ENCODE data around the gene PSMB7.

PSMB7 gene

DNA sequence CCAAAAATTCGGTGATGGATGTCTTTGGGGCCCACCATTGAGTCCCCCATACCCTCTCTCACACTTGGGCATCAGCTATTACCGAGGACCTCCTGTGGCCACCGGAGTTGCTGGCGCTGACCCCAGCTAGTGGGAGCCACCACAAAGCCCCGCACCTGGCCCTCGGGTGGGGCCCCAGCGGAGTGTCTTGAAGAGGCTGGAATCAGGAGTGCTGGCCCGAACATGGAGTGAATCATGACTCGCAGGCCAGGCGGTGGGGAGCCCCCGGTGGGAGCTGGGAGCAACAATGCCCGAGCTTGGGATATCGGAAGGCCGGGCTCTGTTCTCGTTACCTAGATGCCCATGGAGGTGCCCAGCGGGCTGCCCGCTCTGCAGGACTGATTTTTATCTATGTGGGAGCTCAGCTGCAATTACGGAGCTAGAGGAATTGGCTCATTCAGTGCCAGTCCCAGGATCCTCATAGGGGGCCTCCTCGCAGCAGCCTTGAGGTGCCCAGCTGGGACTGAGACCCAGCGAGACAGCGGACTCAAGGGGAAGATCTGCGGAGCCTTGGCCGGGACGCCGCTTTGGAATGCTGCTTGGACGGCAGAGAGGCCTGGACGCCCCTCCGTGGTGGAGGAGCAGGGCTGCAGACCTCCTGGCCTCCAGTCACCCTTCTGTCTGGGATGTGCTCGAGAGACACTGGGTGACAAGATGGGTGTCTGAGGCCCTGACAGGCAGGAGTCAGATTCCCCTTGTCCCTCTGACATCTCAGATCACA, 70.8 kb downstream of the PSMB7 start:
- TF ChIP-seq EZH2phosphoT487 (conservative IDR thresholded peaks at IDR 0.05; ENCODE audit: low read length) = no peak
- TF ChIP-seq, protein P1, sequence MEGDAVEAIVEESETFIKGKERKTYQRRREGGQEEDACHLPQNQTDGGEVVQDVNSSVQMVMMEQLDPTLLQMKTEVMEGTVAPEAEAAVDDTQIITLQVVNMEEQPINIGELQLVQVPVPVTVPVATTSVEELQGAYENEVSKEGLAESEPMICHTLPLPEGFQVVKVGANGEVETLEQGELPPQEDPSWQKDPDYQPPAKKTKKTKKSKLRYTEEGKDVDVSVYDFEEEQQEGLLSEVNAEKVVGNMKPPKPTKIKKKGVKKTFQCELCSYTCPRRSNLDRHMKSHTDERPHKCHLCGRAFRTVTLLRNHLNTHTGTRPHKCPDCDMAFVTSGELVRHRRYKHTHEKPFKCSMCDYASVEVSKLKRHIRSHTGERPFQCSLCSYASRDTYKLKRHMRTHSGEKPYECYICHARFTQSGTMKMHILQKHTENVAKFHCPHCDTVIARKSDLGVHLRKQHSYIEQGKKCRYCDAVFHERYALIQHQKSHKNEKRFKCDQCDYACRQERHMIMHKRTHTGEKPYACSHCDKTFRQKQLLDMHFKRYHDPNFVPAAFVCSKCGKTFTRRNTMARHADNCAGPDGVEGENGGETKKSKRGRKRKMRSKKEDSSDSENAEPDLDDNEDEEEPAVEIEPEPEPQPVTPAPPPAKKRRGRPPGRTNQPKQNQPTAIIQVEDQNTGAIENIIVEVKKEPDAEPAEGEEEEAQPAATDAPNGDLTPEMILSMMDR (IDR thresholded peaks at IDR 0.05; ENCODE audit: insufficient read depth, low read length, poor library complexity, severe bottlenecking) = no peak
- Histone ChIP-seq H4K20me1 (ENCODE audit: low read depth, low read length) (no peaks in the 10 kb centered on the region), H3K79me2 (ENCODE audit: insufficient read depth, low read length) (no peaks in the 10 kb centered on the region), H2AFZ (ENCODE audit: low read depth, low read length, severe bottlenecking) (no peak overlapping the region), H3K4me2 (ENCODE audit: low read depth, low read length, poor library complexity, severe bottlenecking) (no peak overlapping the region), H3K9ac (ENCODE audit: low read length) (no peak overlapping the region), H3K9me3 (ENCODE audit: insufficient read depth, low read length) (no peaks in the 10 kb centered on the region), H3F3A (ENCODE audit: insufficient read depth) (0 out of 2 replicates have a peak, but pooled peaks cover 7% of the 10 kb centered on the region), H3K36me3 (ENCODE audit: low read length) (peaks cover 16% of the 10 kb centered on the region; the same call in 1 of the 2 replicates), H3K27ac (ENCODE audit: low read depth, low read length) (no peak overlapping the region), H3K4me3 (ENCODE audit: insufficient read depth, low read length, poor library complexity, severe bottlenecking) (no peak overlapping the region), H3K27me3 (ENCODE audit: low read length) (no peaks in the 10 kb centered on the region), H3K9me2 (replicated peaks; ENCODE audit: insufficient read depth, low read length) (no peaks in the 10 kb centered on the region)

DNA sequence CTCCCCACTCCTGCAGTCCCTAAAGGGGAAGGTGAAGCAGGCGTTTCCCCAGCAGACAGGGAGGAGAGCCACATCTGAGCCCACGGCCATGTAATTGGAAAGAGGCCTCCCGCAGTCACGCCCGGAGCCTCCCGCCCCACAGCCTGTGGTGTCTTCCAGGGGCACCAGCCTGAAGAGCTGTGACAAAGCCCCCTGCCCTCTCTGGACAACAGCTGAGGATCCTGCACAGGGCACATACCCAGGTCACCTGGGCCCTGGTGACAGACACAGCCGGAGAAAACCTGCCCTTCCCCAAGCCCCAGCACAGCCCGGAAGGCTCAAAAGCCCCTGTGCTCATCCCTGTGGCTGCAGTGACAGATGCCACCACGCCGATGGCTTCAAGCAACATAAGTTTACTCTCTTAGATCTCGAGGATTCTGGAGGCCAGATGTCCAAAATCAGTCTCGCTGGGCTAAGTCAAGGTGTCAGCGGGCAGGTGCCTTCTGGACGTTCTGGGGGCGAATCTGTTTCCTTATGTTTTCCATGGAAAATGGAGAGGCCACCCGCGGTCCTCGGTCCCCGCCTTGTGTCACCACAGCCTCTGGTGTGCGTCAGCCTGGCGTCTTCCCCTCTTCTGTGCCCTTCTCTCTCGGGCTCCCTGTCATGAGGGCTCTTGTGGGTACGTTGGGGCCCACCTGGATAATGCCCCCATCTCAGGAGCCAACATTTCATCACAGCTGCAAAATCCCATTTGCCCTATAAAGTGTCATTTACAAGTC, 71.5 kb downstream of the PSMB7 start:
- Histone ChIP-seq H2AFZ (ENCODE audit: low read depth, low read length, severe bottlenecking) (no peak overlapping the region), H3K9ac (ENCODE audit: low read length) (no peak overlapping the region), H4K20me1 (ENCODE audit: low read depth, low read length) (no peaks in the 10 kb centered on the region), H3K36me3 (ENCODE audit: low read length) (peaks cover 11% of the 10 kb centered on the region; the same call in 1 of the 2 replicates), H3K9me2 (replicated peaks; ENCODE audit: insufficient read depth, low read length) (no peaks in the 10 kb centered on the region), H3K79me2 (ENCODE audit: insufficient read depth, low read length) (no peaks in the 10 kb centered on the region), H3F3A (ENCODE audit: insufficient read depth) (0 out of 2 replicates have a peak, but pooled peaks cover under 1% of the 10 kb centered on the region), H3K4me2 (ENCODE audit: low read depth, low read length, poor library complexity, severe bottlenecking) (no peak overlapping the region), H3K9me3 (ENCODE audit: insufficient read depth, low read length) (no peaks in the 10 kb centered on the region), H3K27me3 (ENCODE audit: low read length) (no peaks in the 10 kb centered on the region), H3K27ac (ENCODE audit: low read depth, low read length) (no peak overlapping the region), H3K4me3 (ENCODE audit: insufficient read depth, low read length, poor library complexity, severe bottlenecking) (no peak overlapping the region)
- TF ChIP-seq EZH2phosphoT487 (conservative IDR thresholded peaks at IDR 0.05; ENCODE audit: low read length) = no peak
- TF ChIP-seq, protein P1 (IDR thresholded peaks at IDR 0.05; ENCODE audit: insufficient read depth, low read length, poor library complexity, severe bottlenecking) = no peak

DNA sequence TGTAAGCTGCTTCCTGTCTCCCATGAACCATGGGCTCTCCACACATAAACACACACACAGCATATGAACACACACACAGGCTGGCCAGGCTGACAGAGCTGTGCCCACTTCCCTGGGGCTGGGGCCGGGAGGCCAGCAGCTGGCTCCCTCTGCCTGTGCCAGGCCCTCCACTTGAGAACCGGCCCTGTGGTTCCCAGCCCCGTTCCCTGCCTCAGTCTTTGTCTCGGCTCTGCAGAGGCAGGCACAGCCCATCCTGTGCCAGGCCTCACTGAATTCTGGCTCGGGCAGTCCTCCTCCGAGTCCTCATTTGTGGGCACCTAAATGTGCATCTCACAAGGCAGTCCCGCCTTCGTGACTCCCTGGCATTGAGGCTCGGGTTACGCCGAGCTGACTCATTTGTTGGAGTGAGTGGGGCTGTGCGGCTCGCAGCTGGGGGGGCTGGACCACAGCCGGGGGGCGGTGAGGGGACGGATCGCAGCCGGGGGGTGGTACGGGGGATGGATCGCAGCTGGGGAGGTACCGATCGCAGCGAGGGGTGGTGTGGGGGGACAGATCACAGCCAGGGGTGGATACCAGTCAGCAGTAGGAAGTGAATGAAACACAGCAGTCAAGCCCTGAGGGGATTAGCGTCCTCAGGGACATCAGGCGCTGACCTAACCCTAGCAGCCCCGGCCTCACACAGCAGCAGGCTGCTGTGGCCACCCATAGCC, 72.3 kb downstream of the PSMB7 start:
- no peaks in the 10 kb centered on the region for H3K9me2 ChIP-seq (replicated peaks; ENCODE audit: insufficient read depth, low read length)
- H2AFZ ChIP-seq (ENCODE audit: low read depth, low read length, severe bottlenecking) = no peak overlapping the region
- H3K4me2 ChIP-seq (ENCODE audit: low read depth, low read length, poor library complexity, severe bottlenecking) = no peak overlapping the region

More for the DNA sequence above, 72.3 kb downstream of the PSMB7 start:
- H3F3A ChIP-seq (ENCODE audit: insufficient read depth) = no peaks in the 10 kb centered on the region
- peaks cover 5% of the 10 kb centered on the region; the same call in 1 of the 2 replicates for H3K36me3 ChIP-seq (ENCODE audit: low read length)
- no peaks in the 10 kb centered on the region for H4K20me1 ChIP-seq (ENCODE audit: low read depth, low read length)
- H3K4me3 ChIP-seq (ENCODE audit: insufficient read depth, low read length, poor library complexity, severe bottlenecking) = no peak overlapping the region
- H3K9ac ChIP-seq (ENCODE audit: low read length) = no peak overlapping the region
- H3K27me3 ChIP-seq (ENCODE audit: low read length) = no peaks in the 10 kb centered on the region
- no peaks in the 10 kb centered on the region for H3K9me3 ChIP-seq (ENCODE audit: insufficient read depth, low read length)
- H3K27ac ChIP-seq (ENCODE audit: low read depth, low read length) = no peak overlapping the region
- TF ChIP-seq, protein P1 (IDR thresholded peaks at IDR 0.05; ENCODE audit: insufficient read depth, low read length, poor library complexity, severe bottlenecking) = no peak
- no peak for TF ChIP-seq EZH2phosphoT487 (conservative IDR thresholded peaks at IDR 0.05; ENCODE audit: low read length)
- no peaks in the 10 kb centered on the region for H3K79me2 ChIP-seq (ENCODE audit: insufficient read depth, low read length)
